Body of pancreas (tissue), 4 donors: ENCODE measurements around the gene ANKRD33.

Experiments used
- CTCF ChIP-seq, 7 experiments: fragments of 450-650 bp in 4 of 7; fragments of 200-600 bp in 3 of 7; sonication (generic) in 3 of 7; IDR thresholded peaks; one replicate each; pipeline ENCODE4 v1.5.1; 2016 to 2019; ENCODE audit warnings: antibody characterized with exemption in 7 of 7
- POLR2A ChIP-seq, 3 donors: fragments of 450-650 bp; IDR thresholded peaks; one replicate each; pipeline ENCODE4 v1.6.1; 2016; ENCODE audit warnings: antibody characterized with exemption in 3 of 3, mild to moderate bottlenecking in 2 of 3

- TF ChIP-seq CTCF (IDR thresholded peaks at IDR 0.05) (no peak), POLR2A (IDR thresholded peaks at IDR 0.05) (no peak)
Measured at GRCh38 chr12:51883998-51884675, 3.8 kb upstream of the ANKRD33 start.
